NCI-H524 (cell line): Measurements from ENCODE around the gene STX1B.
"Not testable (repeated sequence)": the region's sequence is repeated elsewhere in the genome, so short reads cannot be mapped to it uniquely, and the experiment has no call there.

Experiments
- DNase-seq, 2 experiments: peaks; one replicate each; lab custom pipeline; 2025; lab: John Stamatoyannopoulos, UW

Gene STX1B

DNA sequence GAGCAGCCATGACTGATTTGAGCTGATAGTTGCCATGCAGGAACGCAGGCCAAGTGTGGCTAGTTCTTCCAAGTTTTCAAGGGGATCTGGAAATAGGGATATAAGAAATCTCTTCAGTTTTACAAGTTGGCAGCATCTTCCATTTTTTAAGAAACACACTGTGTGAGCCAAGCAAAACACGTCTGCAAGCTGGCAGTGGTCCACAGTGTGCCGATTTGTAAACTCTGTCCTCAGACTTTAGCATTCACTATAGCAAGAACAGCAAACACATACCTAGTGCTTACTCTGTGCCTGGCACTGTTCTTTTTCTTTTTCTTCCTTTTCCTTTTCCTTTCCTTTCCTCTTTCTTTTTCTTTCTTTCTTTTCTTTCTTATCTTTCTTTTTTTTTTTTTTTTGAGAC is 58.7 kb downstream of the STX1B start:
- DNase-seq, result no peak

DNA sequence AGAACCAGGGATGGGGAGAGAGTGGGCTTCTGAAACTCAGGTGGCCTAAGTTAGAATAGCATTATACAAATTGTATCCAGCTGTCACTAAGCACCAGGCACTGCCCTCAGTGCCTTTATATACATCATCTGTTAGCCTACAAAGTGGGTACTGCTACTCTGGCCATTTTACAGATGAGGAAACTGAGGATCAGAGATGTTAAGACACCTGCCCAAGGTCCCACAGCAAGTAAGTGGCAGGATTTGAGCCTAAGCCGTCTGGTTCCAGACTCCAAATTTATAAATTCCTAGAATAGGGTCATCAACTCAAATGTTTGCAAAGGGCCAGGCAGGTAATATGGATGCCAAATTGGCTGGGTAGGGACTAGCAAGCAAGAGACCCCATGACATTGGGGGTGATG is 59.2 kb downstream of the STX1B start:
- no peak for DNase-seq

- no peak for DNase-seq
Observed at GRCh38 chr16:30950516-30951065, 59.8 kb downstream of the STX1B start.

DNA sequence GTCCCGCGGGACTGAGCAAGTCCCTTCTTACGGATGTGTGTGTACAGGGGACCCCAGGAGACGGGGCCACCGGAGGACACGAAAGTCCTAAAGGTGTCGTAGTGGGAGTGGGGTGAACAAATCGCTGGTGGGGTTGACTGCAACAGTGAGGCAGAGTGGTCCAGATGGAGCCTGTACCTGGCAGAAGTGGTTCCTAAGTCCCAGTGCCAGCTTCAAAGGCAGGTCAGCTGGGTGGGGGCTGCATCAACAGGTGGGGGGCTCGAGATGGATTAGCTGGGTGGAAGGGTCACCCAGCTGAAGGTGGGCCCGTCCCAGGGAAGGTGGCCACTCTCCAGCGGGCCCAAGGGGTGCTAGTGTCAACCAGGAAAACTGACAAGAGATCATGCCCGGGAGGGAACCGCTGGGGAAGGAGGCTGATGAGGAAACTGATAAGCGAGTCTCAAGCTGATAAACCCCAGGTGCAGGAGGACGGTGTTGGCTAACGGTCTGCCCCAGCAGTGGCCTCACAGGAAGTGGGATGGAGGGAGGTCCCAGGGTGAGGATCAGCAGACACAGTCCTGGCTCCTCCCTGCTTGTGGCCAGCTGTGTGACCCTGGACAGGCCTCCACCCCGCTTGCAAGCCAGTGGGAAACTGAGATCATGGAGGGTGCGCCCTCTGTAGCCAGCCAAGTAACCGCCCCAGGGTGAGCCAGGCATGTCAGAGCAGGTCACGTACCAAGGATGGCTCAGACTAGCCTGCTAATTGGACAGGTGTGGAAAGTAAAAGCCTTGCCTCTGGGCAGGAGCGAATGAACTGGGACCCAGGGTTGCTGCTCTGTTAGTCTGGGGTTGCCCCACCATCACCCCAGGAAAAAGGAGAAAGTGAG is 60.6 kb downstream of the STX1B start:
- peak in 1 of 2 experiments; percentile 30 for DNase-seq

DNA sequence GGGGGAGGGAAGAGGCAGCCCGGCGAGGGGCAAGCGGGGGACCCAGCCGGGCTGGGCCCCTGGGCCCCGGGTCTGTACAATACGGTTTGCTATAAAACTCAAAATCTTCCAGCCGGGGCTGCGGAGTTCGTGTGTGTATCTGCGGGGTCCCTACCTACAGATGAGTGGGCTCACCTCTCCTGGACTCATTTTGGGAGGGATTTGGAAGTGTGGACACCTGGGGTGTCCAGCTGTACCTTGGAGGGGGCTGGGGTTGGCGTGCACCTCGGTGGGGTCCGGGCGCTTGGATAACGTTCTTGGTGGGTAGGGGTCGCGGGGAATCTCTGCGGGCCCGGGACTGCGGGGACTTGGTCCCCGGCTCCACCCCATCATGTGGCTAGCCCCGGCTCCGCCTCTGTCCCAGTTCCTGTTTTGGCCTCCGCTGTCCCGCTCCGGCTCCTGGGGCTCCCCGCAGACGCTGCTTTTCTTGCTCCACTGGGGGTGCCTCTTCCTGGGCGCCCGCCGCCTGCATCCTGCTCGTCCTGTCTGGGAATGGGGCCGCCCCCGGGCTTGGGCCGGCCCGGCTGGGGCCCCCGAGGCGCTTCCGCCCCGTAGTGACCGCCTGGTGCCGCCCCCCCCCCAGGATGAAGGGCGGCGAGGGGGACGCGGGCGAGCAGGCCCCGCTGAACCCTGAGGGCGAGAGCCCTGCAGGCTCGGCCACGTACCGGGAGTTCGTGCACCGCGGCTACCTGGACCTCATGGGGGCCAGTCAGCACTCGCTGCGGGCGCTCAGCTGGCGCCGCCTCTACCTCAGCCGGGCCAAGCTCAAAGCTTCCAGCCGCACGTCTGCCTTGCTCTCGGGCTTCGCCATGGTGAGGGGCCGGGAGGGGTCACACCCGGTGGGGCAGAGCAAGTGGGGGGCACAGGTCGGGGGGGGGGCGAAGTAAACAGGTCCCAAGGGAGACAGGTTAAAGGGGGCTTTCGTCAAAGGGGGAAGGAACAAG is 61.5 kb downstream of the STX1B start, which contains the start of gene ORAI3:
Gene ORAI3, plus strand, starts transcription at position 402 of the 983 bp plus-strand sequence. Its CDS starts 222 bp downstream, at position 624.
- peak in 1 of 2 experiments; percentile 40 for DNase-seq

- peak; percentile 98 for DNase-seq
Observed at GRCh38 chr16:30947859-30948666, 62.4 kb downstream of the STX1B start.

- no peak for DNase-seq
Observed at GRCh38 chr16:30947541-30947858, 62.9 kb downstream of the STX1B start.

- no peak for DNase-seq
Observed at GRCh38 chr16:30946671-30947540, 63.5 kb downstream of the STX1B start.

- no peak for DNase-seq
Observed at GRCh38 chr16:30944352-30944751, 66.1 kb downstream of the STX1B start.

DNA sequence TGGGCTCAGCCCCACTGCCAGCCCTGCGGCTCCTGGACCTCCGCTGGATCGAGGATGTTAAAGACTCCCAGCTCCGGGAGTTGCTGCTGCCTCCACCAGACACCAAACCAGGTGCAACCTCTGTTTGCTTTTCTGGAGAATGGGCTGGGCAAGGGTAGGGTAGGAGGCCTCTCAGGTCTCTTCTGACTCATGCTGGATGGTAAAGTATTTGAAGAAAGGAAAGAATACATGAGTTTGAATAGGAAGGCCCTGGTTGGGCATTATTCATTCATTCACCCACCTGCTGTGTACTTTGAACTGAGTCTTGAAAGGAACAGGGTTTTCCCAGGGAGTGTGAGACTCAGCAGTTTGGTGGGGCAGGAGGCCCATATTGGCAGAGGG is 68.0 kb downstream of the STX1B start:
- DNase-seq, result no peak

- peak; percentile 21 to 63 for DNase-seq
Observed at GRCh38 chr16:30941600-30942425, 68.6 kb downstream of the STX1B start.

- DNase-seq, result not testable (repeated sequence)
Observed at GRCh38 chr16:30939571-30939970, 70.9 kb downstream of the STX1B start.
